HepG2 (cell line): Measurements from ENCODE around the gene SH3BP2. TPM values are rescaled to one million over a fixed set of nuclear protein-coding genes. Genes with fewer than 3 reads are reported as not detected.

Experiments
- ATAC-seq: fragments of 200-7000 bp; cut with Tn5 transposase; 3 replicates; pipeline ENCODE4 v1.9.1; 2020; ENCODE audit warnings: mild to moderate bottlenecking, moderate library complexity
- BruUV-seq: library from RNA; stranded (reverse); fragments of 400-500 nt; replicated peaks from 2 replicates; lab custom pipeline; 2021; lab: Mats Ljungman, UMichigan
- CTCF ChIA-PET: fragments of 300-600 bp; formaldehyde crosslinking; extraction: SDS; loops from one replicate; lab custom pipeline; 2021; ENCODE audit warnings: low total read pairs, inconsistent platforms, low intra/inter-chr PET ratio; lab: Yijun Ruan, JAX
- POLR2A ChIA-PET: fragments of 350-600 bp; sonication (Branson Sonifier 250); formaldehyde crosslinking; loops from one replicate; lab custom pipeline; 2020; ENCODE audit warnings: antibody characterized with exemption, inconsistent platforms; lab: Yijun Ruan, JAX
- DNase-seq: peaks from one replicate; pipeline ENCODE4 v3.0.0-alpha.2; 2015; ENCODE audit warnings: low spot score
- FAIRE-seq: peaks from 3 replicates; lab custom pipeline; 2011; peaks lifted over from hg19 to GRCh38; lab: Jason Lieb, UNC
- H2AFZ ChIP-seq: one replicate; pipeline ENCODE4 v1.6.1; 2011; ENCODE audit warnings: low read length, inconsistent platforms
- H3K27ac ChIP-seq: fragments of 300-600 bp; 3 replicates; pipeline ENCODE4 v1.8.0; 2011; ENCODE audit warnings: mixed run types, mild to moderate bottlenecking, mixed read lengths, low read length, inconsistent platforms; ENCODE audit not compliant: insufficient read depth; ENCODE audit errors: extremely low read length
- H3K27me3 ChIP-seq, 2 experiments: fragments of 200-600 bp in 1 of 2; 2 replicates in 1 of 2; 3 replicates in 1 of 2; pipeline versions ENCODE4 v1.6.0 to v1.8.0; 2011; ENCODE audit warnings: low read length in 2 of 2, mild to moderate bottlenecking in 2 of 2, moderate library complexity in 2 of 2, inconsistent platforms in 1 of 2; ENCODE audit not compliant: insufficient read depth in 2 of 2, control insufficient read depth in 1 of 2
- H3K36me3 ChIP-seq, 2 experiments: fragments of 200-600 bp in 1 of 2; replicated peaks in 1 of 2; 2 replicates in 1 of 2; 3 replicates in 1 of 2; pipeline versions ENCODE4 v1.5.1 to v1.8.0; 2011; ENCODE audit warnings: low read length in 2 of 2, inconsistent platforms in 1 of 2; ENCODE audit not compliant: insufficient read depth in 2 of 2, control insufficient read depth in 1 of 2
- H3K4me1 ChIP-seq: 2 replicates; pipeline ENCODE4 v1.5.1; 2012; ENCODE audit warnings: low read length, inconsistent platforms; ENCODE audit not compliant: insufficient read depth
- H3K4me2 ChIP-seq: 2 replicates; pipeline ENCODE4 v1.6.0; 2011; ENCODE audit warnings: low read depth, low read length, inconsistent platforms
- H3K4me3 ChIP-seq, 3 experiments: fragments of 200-600 bp in 1 of 3; sonication (generic), shearing (Covaris generic) in 1 of 3; replicated peaks in 1 of 3; 2 replicates each; pipeline ENCODE4 v1.5.1; 2011 to 2016; ENCODE audit warnings: low read length in 3 of 3, inconsistent platforms in 2 of 3, low read depth in 2 of 3, mild to moderate bottlenecking in 2 of 3, control low read depth in 1 of 3, mixed read lengths in 1 of 3; ENCODE audit not compliant: insufficient read depth in 1 of 3
- H3K79me2 ChIP-seq: one replicate; pipeline ENCODE4 v1.6.1; 2011; ENCODE audit warnings: low read length, inconsistent platforms; ENCODE audit not compliant: insufficient read depth
- H3K9ac ChIP-seq: 2 replicates; pipeline ENCODE4 v1.6.0; 2011; ENCODE audit warnings: mild to moderate bottlenecking, low read depth, low read length, inconsistent platforms; ENCODE audit not compliant: insufficient read depth
- H3K9me3 ChIP-seq: 2 replicates; pipeline ENCODE4 v1.5.1; 2012; ENCODE audit warnings: mild to moderate bottlenecking, low read length
- H4K20me1 ChIP-seq: 2 replicates; pipeline ENCODE4 v1.6.0; 2011; ENCODE audit warnings: inconsistent platforms, mild to moderate bottlenecking, low read length, moderate library complexity; ENCODE audit not compliant: insufficient read depth
- BORCS8-MEF2B ChIP-seq: sonication (generic); formaldehyde crosslinking; IDR thresholded peaks from 2 replicates; pipeline ENCODE4 v1.8.0; 2022; ENCODE audit warnings: mild to moderate bottlenecking, missing genetic modification reagents
- CCAR2 ChIP-seq: fragments of 200-400 bp; formaldehyde crosslinking; optimal IDR thresholded peaks from 2 replicates; pipeline ENCODE3; 2018; ENCODE audit warnings: low read depth, mild to moderate bottlenecking, low read length, moderate library complexity
- ERF ChIP-seq: IDR thresholded peaks from 2 replicates; pipeline ENCODE4 v1.6.1; 2018; ENCODE audit warnings: missing biosample characterization, missing genetic modification reagents
- FOSL2 ChIP-seq: sonication (generic); formaldehyde crosslinking; IDR thresholded peaks from 2 replicates; pipeline ENCODE4 v1.4.0; 2020; ENCODE audit warnings: missing genetic modification reagents
- GATA4 ChIP-seq: sonication (generic); IDR thresholded peaks from 2 replicates; pipeline ENCODE4 v1.6.1; 2016; ENCODE audit warnings: antibody characterized with exemption, low read depth, borderline replicate concordance
- MTA3 ChIP-seq: sonication (generic); formaldehyde crosslinking; IDR thresholded peaks from 2 replicates; pipeline ENCODE4 v1.4.0; 2020; ENCODE audit warnings: missing genetic modification reagents
- TMF1 ChIP-seq: sonication (generic); formaldehyde crosslinking; IDR thresholded peaks from 2 replicates; pipeline ENCODE4 v1.8.1; 2022; ENCODE audit warnings: low read depth, missing genetic modification reagents
- TOPORS ChIP-seq: sonication (generic); formaldehyde crosslinking; IDR thresholded peaks from 2 replicates; pipeline ENCODE4 v1.8.0; 2023; ENCODE audit warnings: mild to moderate bottlenecking, missing genetic modification reagents
- ZMYM3 ChIP-seq: sonication (generic); formaldehyde crosslinking; IDR thresholded peaks from 2 replicates; pipeline ENCODE4 v1.5.1; 2020; ENCODE audit warnings: mild to moderate bottlenecking, missing genetic modification reagents
- ZNF234 ChIP-seq: sonication (generic); formaldehyde crosslinking; conservative IDR thresholded peaks from 2 replicates; pipeline ENCODE4 v1.5.1; 2020; ENCODE audit warnings: mild to moderate bottlenecking, missing genetic modification reagents
- ZNF335 ChIP-seq: sonication (generic); formaldehyde crosslinking; IDR thresholded peaks from 2 replicates; pipeline ENCODE4 v1.4.0; 2020; ENCODE audit warnings: missing genetic modification reagents
- ZNF609 ChIP-seq: sonication (generic); formaldehyde crosslinking; IDR thresholded peaks from 2 replicates; pipeline ENCODE4 v1.4.0; 2020; ENCODE audit warnings: mild to moderate bottlenecking, missing genetic modification reagents, borderline replicate concordance
- ZNF687 ChIP-seq: sonication (generic); formaldehyde crosslinking; IDR thresholded peaks from 2 replicates; pipeline ENCODE4 v1.5.1; 2020; ENCODE audit warnings: mild to moderate bottlenecking, missing genetic modification reagents, moderate library complexity
- WGBS: methylation state at CpG from one replicate; pipeline ENCODE4 v1.1.6; 2017; ENCODE audit warnings: low lambda C conversion rate; 5-methylcytosine and 5-hydroxymethylcytosine counted together
- in situ Hi-C: cut with HindIII; loops from 2 replicates; pipeline ENCODE4 v1.10.0; 2017; ENCODE audit warnings: low pct_unique_long_range_greater_than_20kb; ENCODE audit not compliant: extremely low pct_ligation_motif_present
- intact Hi-C: fragments of 100-400 bp; cut with micrococcal nuclease; formaldehyde crosslinking; loops from one replicate; pipeline ENCODE4 v1.10.0; 2022; ENCODE audit not compliant: unreplicated experiment
- polyA plus RNA-seq, 8 experiments: library from polyadenylated mRNA; depleted of rRNA in 3 of 8; stranded (reverse) in 7 of 8; unstranded in 1 of 8; fragments of >200 nt; fragmentation: Illumina TruSeq in 4 of 8; extraction: Trizol in 4 of 8; gene quantifications; 2 replicates each; pipeline versions ENCODE4 v1.2.1 to v1.2.3, GENCODE V29; 2011 to 2016; ENCODE audit warnings: low read depth in 4 of 8, missing spikeins in 1 of 8, mixed read lengths in 1 of 8; ENCODE audit not compliant: insufficient read depth in 1 of 8
- total RNA-seq, 5 experiments: library from RNA; depleted of rRNA; stranded (reverse); fragments of >200 nt; fragmentation: Illumina TruSeq; extraction: Trizol; gene quantifications; 2 replicates each; pipeline ENCODE4 v1.2.3, GENCODE V29; 2016; ENCODE audit warnings: low read depth in 1 of 5

The SH3BP2 gene
- total and polyA plus RNA-seq, 2 of the 13 experiments (the other 11 are each of a cell fraction or from before 2014, with no cell fraction given), result 16.9 to 34.5 TPM

GRCh38 chr4:2768921-2769336 is 24.0 kb upstream of the SH3BP2 start (continued):
- TF ChIP-seq ZNF687 (CRISPR knock-in tag), result peak; percentile 16; the same call in 1 of the 2 replicates
- TF ChIP-seq ZNF609 (CRISPR knock-in tag), result no peak

GRCh38 chr4:2771264-2771663 is 21.6 kb upstream of the SH3BP2 start:
- H4K20me1 ChIP-seq, result no peaks in the 10 kb centered on the region
- no peak overlapping the region for H2AFZ ChIP-seq
- ATAC-seq (no peak), FAIRE-seq (no peak), DNase-seq (no peak)
- no peak overlapping the region for H3K9ac ChIP-seq
- H3K36me3 ChIP-seq, result no peaks in the 10 kb centered on the region
- in situ Hi-C loops (no loop called here), intact Hi-C loops (no loop called here)
- no peak overlapping the region for H3K27ac ChIP-seq
- no peaks in the 10 kb centered on the region; a peak in 1 of 5 replicates for H3K27me3 ChIP-seq
- WGBS, result 88% methylated on average over 3 of the region's 3 CpGs
- no TSS peak for BruUV-seq
- ChIA-PET POLR2A (interaction anchor here (1.0 kb wide), 1 partner anchor 11 kb away, joined by 3 read pairs; no protein-coding TSS in a partner anchor), CTCF (no interaction called here)
- no peaks in the 10 kb centered on the region for H3K79me2 ChIP-seq
- no peak overlapping the region for H3K4me3 ChIP-seq
- no peak overlapping the region for H3K4me2 ChIP-seq
- no peaks in the 10 kb centered on the region for H3K9me3 ChIP-seq
- peaks cover 47% of the 10 kb centered on the region for H3K4me1 ChIP-seq
- no peak for TF ChIP-seq CCAR2
- no peak for TF ChIP-seq GATA4
- no peak for TF ChIP-seq TOPORS (CRISPR knock-in tag)
- TF ChIP-seq ZNF234, result no peak
- no peak for TF ChIP-seq MTA3 (CRISPR knock-in tag)
- TF ChIP-seq ERF (CRISPR knock-in tag), result no peak
- TF ChIP-seq ZNF335 (CRISPR knock-in tag), result no peak
- TF ChIP-seq FOSL2 (CRISPR knock-in tag), result no peak
- no peak for TF ChIP-seq TMF1 (CRISPR knock-in tag)
- no peak for TF ChIP-seq ZMYM3 (CRISPR knock-in tag)
- no peak for TF ChIP-seq BORCS8-MEF2B
